Activated T-helper 1 cell treated with anti-CD3 and anti-CD28 coated beads, Interleukin-2, amount 50 U/mL, for 16 hours (primary cell): ENCODE measurements around the gene ASXL3.

Source experiments
- DNase-seq, 2 donors: peaks; one replicate each; pipeline ENCODE4 v3.0.0-alpha.2; 2020; ENCODE audit warnings: low read depth in 1 of 2, low spot score in 1 of 2

ASXL3 gene

DNA sequence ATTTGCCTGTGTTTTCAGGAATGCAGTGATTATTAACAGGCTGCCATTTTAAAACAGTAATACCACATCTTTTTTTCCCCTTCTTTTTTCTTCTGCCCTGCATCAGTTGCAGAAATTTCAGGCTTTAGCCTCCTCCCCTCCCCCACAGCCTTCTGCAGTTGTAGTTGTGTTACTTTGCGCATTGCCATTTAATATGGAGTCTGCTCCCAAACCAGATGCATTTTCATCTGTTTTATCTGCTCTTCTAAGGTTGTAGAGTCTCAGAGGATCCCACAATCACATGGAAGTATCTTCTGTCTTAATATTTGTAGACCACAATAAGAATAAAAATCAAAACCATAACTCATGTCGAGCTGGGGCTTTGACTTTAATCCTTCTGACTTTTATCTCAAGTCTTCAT lies 3.8 kb downstream of the ASXL3 start:
- DNase-seq: no peak

DNA sequence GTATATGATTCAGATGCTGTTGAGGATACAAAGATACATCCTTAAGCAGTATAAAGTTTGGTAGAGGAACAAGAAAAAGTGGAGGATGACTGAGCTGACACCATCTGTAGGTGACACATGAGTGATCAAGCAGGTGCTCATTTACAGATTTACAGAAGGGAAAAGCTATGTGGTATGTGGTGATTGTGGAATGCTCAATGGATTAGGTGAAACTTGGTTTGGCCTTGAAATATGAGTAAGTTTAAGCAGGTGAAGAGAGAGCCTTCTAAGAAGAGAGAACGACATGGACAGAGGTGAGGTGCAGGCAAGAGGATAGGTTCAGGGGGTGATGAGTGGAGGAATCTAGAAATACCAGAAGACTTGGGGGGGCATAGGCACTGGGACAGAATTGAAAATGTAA lies 5.9 kb downstream of the ASXL3 start:
- DNase-seq: no peak

DNA sequence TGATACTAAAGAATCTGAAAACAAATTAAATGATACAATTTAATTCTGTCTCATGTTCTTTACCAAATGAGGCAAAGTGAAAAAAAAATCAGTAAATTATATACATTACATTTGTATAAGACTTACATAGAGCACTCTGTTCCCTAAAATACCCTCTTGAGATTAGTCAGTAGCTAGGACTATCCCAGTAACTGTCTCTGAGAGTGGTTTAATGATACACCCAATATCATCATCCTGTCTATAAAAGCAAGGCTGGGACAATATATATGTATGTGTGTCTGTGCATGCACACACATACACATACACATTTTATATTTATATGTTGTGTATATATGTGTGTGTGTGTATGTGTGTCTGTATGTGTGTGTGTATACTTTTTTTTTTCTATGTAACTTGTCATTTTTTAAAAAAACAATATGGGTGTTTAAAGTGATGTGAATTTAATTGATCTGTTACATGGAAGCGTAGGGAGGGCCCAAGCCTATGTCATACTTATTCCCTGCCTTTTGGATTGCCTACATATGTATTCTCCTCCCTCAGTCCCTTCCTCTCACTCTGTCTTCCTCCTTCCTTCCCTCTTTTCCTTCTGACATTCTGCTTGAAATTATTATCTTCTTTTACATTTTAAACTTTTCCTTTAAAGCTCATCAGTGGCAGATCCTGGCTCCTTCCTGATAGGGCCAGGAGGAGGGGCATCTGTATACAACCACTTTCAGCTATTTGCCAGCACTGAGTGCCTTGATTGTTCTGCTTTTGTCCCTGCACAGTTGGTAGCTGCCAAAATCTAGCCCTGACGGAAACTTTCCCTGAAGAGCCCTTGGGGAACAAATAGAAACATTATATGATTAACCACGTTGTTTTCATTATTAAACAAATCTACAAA lies 6.8 kb downstream of the ASXL3 start:
- no peak for DNase-seq

- no peak for DNase-seq
Measured at GRCh38 chr18:33585431-33585775, 7.4 kb downstream of the ASXL3 start.

- DNase-seq: no peak
Measured at GRCh38 chr18:33588361-33588760, 10.3 kb downstream of the ASXL3 start.

DNA sequence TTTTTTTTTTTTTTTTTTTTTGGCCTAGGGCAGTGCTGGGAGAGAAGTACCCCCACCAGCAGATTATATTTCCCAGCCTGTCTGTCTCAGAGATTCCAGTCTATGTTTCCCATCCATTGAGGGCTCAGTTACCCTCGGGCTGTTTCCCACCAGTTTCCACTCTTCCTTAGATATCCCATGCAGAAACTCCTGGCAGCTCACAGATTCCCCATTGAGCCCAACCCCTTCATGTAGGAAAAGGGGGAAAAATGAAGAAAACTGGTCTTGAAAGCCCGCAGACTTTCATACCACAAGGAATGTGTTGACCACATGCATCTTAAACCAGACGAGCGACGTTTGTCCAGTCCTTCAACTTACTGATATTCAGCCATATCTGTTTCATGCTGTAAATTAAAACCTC lies 15.2 kb downstream of the ASXL3 start:
- no peak for DNase-seq

- no peak for DNase-seq
Measured at GRCh38 chr18:33594799-33595198, 16.8 kb downstream of the ASXL3 start.

- no peak for DNase-seq
Measured at GRCh38 chr18:33596178-33596854, 18.3 kb downstream of the ASXL3 start.

DNA sequence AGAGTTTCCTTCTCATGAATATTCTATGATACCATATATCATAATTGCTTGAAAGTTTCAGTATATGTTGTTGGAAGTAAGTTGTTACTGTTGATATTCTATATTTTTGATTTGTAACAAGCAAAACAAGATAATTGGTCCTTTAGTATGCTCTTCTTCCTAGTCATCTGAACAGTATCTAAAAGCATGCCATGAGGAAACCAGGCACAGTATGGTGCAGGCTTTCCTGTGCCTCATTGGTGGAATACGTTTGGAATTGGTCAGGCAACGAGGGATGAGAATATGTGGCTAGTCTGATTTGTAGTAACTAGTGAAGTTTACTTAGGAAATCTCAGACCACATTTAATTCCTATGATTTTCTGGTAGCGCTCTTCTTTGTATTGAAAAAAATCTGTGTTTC lies 22.8 kb downstream of the ASXL3 start:
- DNase-seq: no peak

DNA sequence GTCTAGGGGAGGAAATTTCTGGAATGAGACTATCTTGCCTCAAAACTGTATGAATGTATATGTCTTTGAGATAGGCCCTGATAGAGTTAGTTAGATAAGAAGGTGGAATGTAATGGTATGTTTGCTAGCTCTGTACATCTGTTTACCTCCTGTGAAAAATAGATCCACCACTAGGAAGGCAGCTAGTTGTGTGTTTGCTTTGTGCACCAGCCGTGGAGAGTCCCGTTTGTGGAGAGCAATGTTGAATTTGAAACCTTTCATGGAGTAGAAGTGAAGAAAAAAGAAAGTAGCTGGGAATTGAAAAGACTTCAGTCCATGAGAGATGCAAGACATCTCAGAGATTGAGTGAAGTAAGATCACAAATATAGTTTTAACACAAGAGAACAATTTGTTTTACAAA lies 25.4 kb downstream of the ASXL3 start:
- DNase-seq: no peak

GRCh38 chr18:33605250-33605649 lies 27.2 kb downstream of the ASXL3 start:
- no peak for DNase-seq

GRCh38 chr18:33606621-33607020 lies 28.6 kb downstream of the ASXL3 start:
- DNase-seq: no peak

DNA sequence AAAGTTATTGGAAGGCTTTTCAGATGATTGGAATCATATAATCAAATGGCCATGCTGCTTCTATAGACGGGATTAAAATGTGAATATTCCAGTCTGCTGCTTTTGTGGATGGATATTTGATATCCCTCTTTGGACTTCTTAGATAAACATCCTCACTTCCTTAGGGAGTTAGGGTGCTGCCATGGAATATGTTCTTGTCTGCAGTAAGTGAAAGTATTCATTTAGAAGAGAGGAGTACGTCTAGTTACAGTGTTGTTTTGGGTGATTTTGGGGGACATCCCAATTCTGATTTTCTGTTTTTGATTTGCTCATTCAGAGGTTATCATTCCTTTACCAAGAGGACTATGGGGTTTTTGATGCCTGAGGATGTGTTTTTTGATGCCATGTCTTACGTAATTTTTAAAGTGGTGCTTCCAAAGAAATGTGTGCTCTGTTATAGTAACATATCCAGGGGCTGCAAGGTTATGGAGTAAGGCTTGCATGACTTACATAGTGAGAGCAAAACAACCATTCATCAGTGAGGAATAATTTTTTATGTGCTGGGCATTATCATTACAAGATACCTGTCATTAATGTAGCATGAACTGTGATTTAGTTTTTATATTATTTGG lies 33.6 kb downstream of the ASXL3 start:
- DNase-seq: no peak

- DNase-seq: no peak
Measured at GRCh38 chr18:33612632-33613031, 34.6 kb downstream of the ASXL3 start.

DNA sequence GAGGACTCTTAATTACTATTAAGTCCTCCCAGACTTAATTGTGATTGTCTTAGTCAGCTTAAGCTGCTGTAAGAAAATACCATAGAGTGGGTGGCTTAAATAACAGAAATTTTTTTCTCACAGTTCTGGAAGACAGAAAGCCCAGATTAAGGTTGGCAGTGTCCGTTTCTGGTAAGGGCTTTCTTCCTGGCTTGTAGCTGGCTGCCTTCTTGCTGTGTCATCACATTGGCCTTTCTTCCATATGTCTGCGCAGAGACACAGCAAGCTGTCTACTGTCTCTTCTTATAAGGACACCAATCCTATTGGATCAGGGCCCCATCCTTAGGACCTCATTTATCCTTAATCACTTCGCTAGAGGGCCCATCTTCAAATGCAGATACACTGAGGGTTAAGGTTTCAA lies 38.5 kb downstream of the ASXL3 start:
- DNase-seq: no peak

- no peak for DNase-seq
Measured at GRCh38 chr18:33627114-33627513, 49.1 kb downstream of the ASXL3 start.

DNA sequence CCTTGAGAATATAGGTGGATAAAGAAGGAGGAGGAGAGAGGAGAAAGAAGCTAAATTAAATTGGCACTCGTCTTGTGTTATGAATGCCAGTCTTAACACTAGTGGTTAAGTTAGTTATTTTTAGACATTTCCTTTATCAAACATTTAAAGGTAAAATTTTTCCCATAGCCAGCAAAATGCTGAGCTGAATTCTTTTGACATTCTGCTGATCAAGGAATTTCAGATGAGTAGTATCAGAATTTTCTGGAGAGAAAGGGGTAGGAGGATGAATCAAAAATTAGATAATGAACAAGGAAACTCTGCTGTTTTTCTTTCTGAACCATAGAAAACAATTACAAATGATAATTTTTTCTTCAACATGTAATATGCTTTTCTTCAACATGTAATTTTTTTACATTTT lies 52.5 kb downstream of the ASXL3 start:
- no peak for DNase-seq

DNA sequence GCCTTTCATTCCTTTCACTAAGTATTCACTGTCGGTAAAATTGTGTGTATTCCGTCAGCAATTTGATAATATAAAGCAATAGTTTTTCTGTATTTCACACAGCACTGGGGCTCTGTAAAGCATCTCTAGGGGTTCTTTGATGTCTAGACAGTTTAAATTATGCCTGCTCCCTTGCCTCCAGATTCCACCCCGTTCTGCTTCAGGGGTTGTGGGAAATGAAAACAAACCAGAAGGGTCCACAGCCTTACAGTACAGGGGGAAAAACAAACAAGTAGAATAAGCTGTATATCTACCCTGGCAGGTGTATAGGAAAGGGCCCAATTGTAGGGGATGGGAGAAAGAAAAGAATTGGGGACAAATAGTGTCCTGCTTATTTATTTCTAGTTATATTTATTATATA lies 63.1 kb downstream of the ASXL3 start:
- DNase-seq: no peak

DNA sequence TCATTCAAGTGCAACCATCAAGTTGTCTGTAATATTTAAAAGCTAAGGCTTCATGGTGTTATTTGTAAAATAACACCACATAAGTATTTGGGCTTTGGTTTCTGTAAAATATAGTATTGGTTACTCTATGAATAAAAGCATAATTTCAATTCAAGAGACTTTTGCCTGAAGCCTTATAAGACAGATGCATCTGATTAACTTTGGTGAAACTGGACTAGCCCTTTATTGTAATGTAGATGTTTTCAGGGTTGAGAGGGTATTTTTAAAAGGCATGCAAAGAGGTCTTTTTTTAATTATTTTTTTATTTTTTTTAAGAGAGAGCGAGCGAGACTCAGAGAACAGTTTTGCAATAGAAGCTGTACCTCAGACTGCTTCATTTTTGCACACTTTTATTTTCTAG lies 66.5 kb downstream of the ASXL3 start:
- DNase-seq: no peak

DNA sequence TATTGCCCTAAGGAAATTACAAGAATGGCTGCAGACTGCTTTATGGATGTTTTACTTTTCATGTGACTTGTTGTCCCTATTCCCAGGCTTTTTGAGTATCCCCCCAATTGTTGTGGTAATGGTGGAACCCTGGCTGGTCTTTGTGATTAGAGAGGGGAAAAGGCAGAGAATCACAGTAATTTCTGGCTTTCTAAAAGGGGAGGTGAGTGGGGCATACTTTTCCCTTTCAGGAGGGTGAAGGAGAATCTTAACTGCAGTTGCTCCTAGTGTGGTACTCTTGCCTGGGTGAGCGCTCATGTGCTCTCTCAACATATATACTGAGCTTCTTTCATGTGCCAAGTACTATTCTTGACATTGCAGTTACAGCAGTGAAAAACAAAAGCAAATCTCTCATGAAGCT lies 69.3 kb downstream of the ASXL3 start:
- no peak for DNase-seq

DNA sequence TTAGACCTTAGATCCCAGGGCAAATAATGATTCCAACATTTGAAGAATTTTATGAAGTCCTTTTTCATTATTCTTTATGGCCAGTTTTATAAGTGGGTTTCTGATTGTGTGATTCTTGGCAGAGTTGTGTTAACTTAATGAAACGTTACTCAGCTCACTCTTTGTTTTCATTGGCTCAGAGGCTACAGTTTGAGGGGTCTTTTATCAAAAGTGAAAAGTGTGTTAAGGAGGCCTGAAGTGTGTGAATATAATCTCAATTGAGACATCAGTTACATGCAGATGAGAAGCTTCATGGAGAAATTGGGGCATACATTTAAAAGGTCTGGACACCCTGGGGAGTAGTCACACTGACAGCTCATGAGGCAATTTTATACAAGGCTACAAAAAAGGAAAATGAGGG lies 74.6 kb downstream of the ASXL3 start:
- no peak for DNase-seq

DNA sequence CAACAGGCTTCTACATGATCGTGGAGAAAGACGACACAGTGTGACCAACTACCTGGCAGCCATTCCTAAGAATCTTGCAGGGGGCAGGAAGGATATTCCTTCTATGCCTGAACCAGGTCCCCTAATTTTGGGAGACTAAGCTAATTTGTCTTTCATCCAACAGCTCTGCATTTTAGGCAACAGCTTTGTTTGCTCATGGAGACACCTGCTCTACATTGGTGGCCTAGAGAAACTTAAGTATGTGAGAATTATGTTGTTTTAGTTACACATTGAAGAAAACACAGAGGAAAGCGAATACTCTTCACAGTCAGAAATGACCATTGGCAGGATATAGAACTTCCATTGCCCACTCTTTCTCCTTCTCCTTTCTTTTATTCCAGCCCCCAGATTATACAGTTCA lies 75.2 kb downstream of the ASXL3 start:
- DNase-seq: no peak
